ENCODE results near the gene TEF. TPM values are rescaled to one million over a fixed set of nuclear protein-coding genes. Genes with fewer than 3 reads are reported as not detected.

Gene TEF
- polyA plus RNA-seq, 1 of the 3 experiments (the other 2 are of a cell fraction) = 3.6 TPM

DNA sequence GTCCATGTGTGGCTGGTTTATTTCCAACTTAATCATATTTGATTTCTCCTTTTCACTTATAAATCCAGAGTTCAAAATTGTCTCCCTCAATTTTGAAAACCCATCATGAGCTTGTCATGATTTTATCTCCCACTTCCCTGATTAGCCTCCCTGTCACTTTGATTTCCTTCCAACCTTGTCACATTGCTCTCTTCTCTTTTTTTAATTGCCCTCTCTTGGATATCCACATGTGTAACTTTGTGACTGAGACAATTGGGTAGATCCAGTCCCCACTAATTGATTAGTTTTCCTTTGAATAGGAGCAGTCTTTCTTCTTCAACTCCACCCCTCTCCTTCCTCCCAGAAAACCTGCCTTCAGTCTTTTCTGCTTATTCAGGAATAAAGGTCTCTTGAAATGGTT, 2.4 kb downstream of the TEF start:
- TF ChIP-seq RCOR1 (IDR thresholded peaks at IDR 0.05; ENCODE audit: low read length) (no peak), RAD21 (IDR thresholded peaks at IDR 0.05; ENCODE audit: low read length) (no peak), USF1 (IDR thresholded peaks at IDR 0.05; ENCODE audit: borderline replicate concordance, low read depth) (no peak), RFX5 (IDR thresholded peaks at IDR 0.05; ENCODE audit: low read length) (no peak), GATA2 (CRISPR knock-in tag; IDR thresholded peaks at IDR 0.05) (no peak), CHD2 (IDR thresholded peaks at IDR 0.05; ENCODE audit: low read length, partially characterized antibody) (no peak)
- TF ChIP-seq, protein P1, sequence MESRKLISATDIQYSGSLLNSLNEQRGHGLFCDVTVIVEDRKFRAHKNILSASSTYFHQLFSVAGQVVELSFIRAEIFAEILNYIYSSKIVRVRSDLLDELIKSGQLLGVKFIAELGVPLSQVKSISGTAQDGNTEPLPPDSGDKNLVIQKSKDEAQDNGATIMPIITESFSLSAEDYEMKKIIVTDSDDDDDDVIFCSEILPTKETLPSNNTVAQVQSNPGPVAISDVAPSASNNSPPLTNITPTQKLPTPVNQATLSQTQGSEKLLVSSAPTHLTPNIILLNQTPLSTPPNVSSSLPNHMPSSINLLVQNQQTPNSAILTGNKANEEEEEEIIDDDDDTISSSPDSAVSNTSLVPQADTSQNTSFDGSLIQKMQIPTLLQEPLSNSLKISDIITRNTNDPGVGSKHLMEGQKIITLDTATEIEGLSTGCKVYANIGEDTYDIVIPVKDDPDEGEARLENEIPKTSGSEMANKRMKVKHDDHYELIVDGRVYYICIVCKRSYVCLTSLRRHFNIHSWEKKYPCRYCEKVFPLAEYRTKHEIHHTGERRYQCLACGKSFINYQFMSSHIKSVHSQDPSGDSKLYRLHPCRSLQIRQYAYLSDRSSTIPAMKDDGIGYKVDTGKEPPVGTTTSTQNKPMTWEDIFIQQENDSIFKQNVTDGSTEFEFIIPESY (IDR thresholded peaks at IDR 0.05; ENCODE audit: borderline replicate concordance, low read depth) = no peak

GRCh38 chr22:41387341-41387740, 5.6 kb downstream of the TEF start:
- H3K4me3 ChIP-seq (ENCODE audit: low read depth in 2 of 2, low read length in 1 of 2) = no peak overlapping the region
- peaks cover 13% of the 10 kb centered on the region; the same call in 1 of the 2 replicates for H3K79me2 ChIP-seq (ENCODE audit: insufficient read depth)
- no peak overlapping the region for H3K4me2 ChIP-seq
- H4K20me1 ChIP-seq (ENCODE audit: insufficient read depth) = no peaks in the 10 kb centered on the region
- no peak overlapping the region for H3K27ac ChIP-seq (ENCODE audit: low read depth in 2 of 2, low read length in 1 of 2)
- no peak overlapping the region for H2AFZ ChIP-seq (ENCODE audit: low read depth)
- POLR2A ChIA-PET = no interaction called here
- H3K27me3 ChIP-seq (ENCODE audit: insufficient read depth) = no peaks in the 10 kb centered on the region
- no peak for TF ChIP-seq GATA2 (CRISPR knock-in tag; IDR thresholded peaks at IDR 0.05)
- no peak for TF ChIP-seq RFX5 (IDR thresholded peaks at IDR 0.05; ENCODE audit: low read length)
- no peak for TF ChIP-seq POLR2AphosphoS5 (IDR thresholded peaks at IDR 0.05; ENCODE audit: low read depth, low read length)
- no peak for TF ChIP-seq ELF1 (IDR thresholded peaks at IDR 0.05)
- TF ChIP-seq MEF2A (IDR thresholded peaks at IDR 0.05; ENCODE audit: borderline replicate concordance, low read depth) = no peak
- H3K9me2 ChIP-seq = no peaks in the 10 kb centered on the region
- WGBS (ENCODE audit: low lambda C conversion rate) = 92% methylated on average over 5 of the region's 7 CpGs
- CTCF ChIA-PET = no interaction called here
- H3K4me1 ChIP-seq (ENCODE audit: control insufficient read depth in 1 of 2, insufficient read depth in 2 of 2, low read depth in 1 of 2, low read length in 1 of 2) = peaks cover 0 to 12% of the 10 kb centered on the region in 2 experiments; a peak in 1 of 4 replicates
- no peaks in the 10 kb centered on the region for H3K36me3 ChIP-seq (replicated peaks in 1 of 2; ENCODE audit: control insufficient read depth in 1 of 2, insufficient read depth in 2 of 2, low read length in 1 of 2)
- DNase-seq = no peak
- no peaks in the 10 kb centered on the region for H3F3A ChIP-seq (replicated peaks; ENCODE audit: insufficient read depth)
- no peak overlapping the region for H3K9ac ChIP-seq
- H3K9me3 ChIP-seq = no peaks in the 10 kb centered on the region

More for the DNA sequence above, 2.4 kb downstream of the TEF start:
- H3K9ac ChIP-seq = no peak overlapping the region
- no peaks in the 10 kb centered on the region for H3K9me3 ChIP-seq
- no peak overlapping the region for H3K4me2 ChIP-seq
- H3K27ac ChIP-seq (ENCODE audit: low read depth in 2 of 2, low read length in 1 of 2) = no peak overlapping the region
- H3K9me2 ChIP-seq = no peaks in the 10 kb centered on the region
- H3K79me2 ChIP-seq (ENCODE audit: insufficient read depth) = peaks cover 13% of the 10 kb centered on the region; the same call in 1 of the 2 replicates
- H2AFZ ChIP-seq (ENCODE audit: low read depth) = no peak overlapping the region
- ChIA-PET CTCF (interaction anchor here (1.5 kb wide), 1 partner anchor 20 kb away, joined by 3 read pairs; no protein-coding TSS in a partner anchor), POLR2A (no interaction called here)
- H3F3A ChIP-seq (replicated peaks; ENCODE audit: insufficient read depth) = no peaks in the 10 kb centered on the region
- no peaks in the 10 kb centered on the region for H3K36me3 ChIP-seq (replicated peaks in 1 of 2; ENCODE audit: control insufficient read depth in 1 of 2, insufficient read depth in 2 of 2, low read length in 1 of 2)
- DNase-seq = no peak
- peaks cover 0 to 15% of the 10 kb centered on the region in 2 experiments; a peak in 2 of 4 replicates for H3K4me1 ChIP-seq (ENCODE audit: control insufficient read depth in 1 of 2, insufficient read depth in 2 of 2, low read depth in 1 of 2, low read length in 1 of 2)
- no peak overlapping the region for H3K4me3 ChIP-seq (ENCODE audit: low read depth in 2 of 2, low read length in 1 of 2)
- no peaks in the 10 kb centered on the region for H3K27me3 ChIP-seq (ENCODE audit: insufficient read depth)
- H4K20me1 ChIP-seq (ENCODE audit: insufficient read depth) = no peaks in the 10 kb centered on the region

Measured in SK-N-SH (cell line).